Subcutaneous adipose tissue (tissue), 4 donors: Measurements from ENCODE around the gene ACYP2. TPM values are rescaled to one million over a fixed set of nuclear protein-coding genes. Genes with fewer than 3 reads are reported as not detected.

Experiments
- total RNA-seq, 4 donors: library from RNA; depleted of rRNA; stranded (reverse); fragments of >200 nt; gene quantifications; one replicate each; pipeline ENCODE4 v1.1.0, GENCODE V29; 2016
- TF ChIP-seq, protein P1 (sequence below): fragments of 450-650 bp; IDR thresholded peaks from one replicate; pipeline ENCODE4 v1.5.1; 2016; ENCODE audit warnings: low read depth, mild to moderate bottlenecking, control low read depth, antibody characterized with exemption, moderate library complexity

Gene ACYP2
- total RNA-seq, 4 donors from 2014 or later: 22.4 to 40.4 (median 28.4) TPM

DNA sequence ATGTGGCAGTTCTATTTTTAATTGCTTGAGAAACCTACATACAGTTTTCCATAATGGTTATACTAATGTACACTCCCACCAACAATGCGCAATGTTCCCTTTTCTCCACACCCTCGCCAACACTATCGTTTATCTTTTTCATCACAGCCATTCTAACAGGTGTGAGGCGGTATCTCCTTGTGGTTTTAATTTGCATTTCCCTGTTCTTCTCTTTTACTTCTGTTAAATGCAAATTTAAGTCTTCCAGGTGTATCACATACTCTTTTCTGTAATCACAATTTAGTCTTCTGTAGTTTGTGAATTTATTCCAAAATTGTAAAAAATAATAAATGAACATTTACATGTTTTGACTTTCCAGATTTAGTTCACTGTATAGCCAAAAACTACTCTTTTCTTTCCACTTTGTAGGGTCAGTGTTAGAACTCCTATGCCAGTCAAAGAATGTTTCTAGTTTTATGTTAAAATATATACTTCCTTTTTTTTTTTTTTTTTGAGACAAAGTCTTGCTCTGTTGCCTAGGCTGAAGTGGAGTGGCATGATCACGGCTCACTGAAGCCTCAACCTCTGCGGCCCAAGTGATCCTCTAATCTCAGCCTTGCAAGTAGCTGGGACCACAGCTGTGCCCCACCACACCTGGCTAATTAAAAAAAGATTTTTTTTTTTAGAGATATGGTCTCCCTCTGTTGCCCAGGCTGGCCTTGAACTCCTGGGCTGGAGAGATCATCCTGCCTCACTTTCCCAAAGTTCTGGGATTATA is 15.4 kb upstream of the ACYP2 start:
- TF ChIP-seq, protein P1, sequence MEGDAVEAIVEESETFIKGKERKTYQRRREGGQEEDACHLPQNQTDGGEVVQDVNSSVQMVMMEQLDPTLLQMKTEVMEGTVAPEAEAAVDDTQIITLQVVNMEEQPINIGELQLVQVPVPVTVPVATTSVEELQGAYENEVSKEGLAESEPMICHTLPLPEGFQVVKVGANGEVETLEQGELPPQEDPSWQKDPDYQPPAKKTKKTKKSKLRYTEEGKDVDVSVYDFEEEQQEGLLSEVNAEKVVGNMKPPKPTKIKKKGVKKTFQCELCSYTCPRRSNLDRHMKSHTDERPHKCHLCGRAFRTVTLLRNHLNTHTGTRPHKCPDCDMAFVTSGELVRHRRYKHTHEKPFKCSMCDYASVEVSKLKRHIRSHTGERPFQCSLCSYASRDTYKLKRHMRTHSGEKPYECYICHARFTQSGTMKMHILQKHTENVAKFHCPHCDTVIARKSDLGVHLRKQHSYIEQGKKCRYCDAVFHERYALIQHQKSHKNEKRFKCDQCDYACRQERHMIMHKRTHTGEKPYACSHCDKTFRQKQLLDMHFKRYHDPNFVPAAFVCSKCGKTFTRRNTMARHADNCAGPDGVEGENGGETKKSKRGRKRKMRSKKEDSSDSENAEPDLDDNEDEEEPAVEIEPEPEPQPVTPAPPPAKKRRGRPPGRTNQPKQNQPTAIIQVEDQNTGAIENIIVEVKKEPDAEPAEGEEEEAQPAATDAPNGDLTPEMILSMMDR: no peak

DNA sequence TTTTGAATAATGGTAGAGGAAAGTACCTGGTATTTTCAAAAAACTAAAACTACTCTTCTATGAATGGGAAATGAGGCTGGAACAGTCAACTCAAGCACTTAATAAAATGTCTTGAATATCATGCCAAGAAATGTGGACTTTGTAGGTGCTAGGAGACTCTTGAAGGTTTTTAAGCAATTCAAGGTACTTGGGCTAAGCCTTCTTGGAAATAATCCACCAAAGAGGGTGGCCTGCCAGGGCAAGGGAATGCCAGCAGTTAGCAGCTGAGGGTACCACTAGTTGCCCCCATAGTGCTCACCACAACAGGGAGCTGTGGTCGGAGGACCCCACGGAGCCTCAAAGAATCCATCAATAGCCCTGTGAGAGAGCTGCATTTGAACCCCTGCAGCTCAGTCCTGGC is 14.6 kb upstream of the ACYP2 start:
- TF ChIP-seq, protein P1: no peak

GRCh38 chr2:54103454-54104314 is 11.7 kb upstream of the ACYP2 start:
- TF ChIP-seq, protein P1: no peak

DNA sequence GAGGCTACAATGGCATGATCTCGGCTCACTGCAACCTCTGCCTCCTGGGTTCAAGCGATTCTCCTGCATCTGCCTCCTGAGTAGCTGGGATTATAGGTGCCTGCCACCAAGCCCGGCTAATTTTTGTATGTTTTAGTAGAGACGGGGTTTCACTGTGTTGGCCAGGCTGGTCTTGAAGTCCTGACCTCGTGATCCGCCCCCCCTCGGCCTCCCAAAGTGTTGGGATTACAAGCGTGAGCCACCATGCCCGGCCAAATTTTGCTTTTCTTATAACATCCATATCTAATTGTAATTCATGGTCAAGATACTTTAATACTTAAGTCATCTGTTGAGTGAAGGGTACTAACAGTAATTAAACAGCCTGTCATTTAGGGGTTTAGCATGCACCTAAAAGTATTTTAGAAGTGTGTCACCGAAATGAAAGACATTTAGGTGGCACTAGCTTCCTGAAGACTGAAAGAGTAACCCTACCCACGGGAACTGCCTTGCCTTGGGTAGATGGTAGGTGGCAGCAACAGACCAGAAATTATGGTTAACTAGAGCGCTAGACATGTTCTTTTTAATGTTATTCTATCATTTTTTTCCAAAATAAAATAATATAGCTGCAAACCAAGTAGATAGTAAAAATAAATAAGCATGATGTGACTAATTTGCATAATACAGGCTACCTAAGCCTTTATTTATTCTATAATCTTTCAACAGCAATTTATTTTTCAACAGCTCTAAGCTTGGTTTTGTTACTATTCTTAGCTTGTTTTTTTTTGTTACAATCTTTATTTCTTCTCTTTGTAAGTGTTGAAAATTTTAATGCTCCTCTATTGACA is 8.6 kb upstream of the ACYP2 start:
- TF ChIP-seq, protein P1: no peak

DNA sequence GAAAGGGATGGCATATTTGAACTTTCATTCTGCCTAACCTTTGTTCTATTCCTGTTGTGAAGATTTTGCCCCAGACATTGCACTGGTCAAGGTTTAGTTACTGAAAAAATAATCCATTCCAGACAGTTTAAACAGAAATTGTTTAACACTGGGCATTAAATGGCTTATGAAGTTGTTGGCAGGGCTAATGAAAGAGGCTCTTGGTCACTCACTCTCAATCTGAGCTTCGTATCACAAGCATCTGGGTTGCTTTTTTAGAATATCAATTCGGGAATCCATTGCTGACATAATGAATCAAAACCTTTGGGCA is 8.0 kb upstream of the ACYP2 start:
- TF ChIP-seq, protein P1: no peak

GRCh38 chr2:54107903-54108615 is 7.4 kb upstream of the ACYP2 start:
- TF ChIP-seq, protein P1: no peak
